HG03432 (cell line): Measurements from ENCODE around the gene NUDT22.

Source experiments
- ATAC-seq: cut with Tn5 transposase; IDR thresholded peaks from one replicate; pipeline ENCODE4 v1.9.1; 2021; ENCODE audit warnings: mild to moderate bottlenecking, moderate library complexity; ENCODE audit not compliant: unreplicated experiment

The NUDT22 gene

GRCh38 chr11:64206457-64207255, 19.4 kb upstream of the NUDT22 start, which contains the start of gene FERMT3:
FERMT3 (plus strand) TSS chr11:64206721; CDS start chr11:64207365, 644 bp downstream.
- peak; percentile 41 for ATAC-seq

GRCh38 chr11:64207256-64208085, 18.6 kb upstream of the NUDT22 start:
- peak; percentile 55 for ATAC-seq

- ATAC-seq, result no peak
Observed at GRCh38 chr11:64208086-64208795, 17.8 kb upstream of the NUDT22 start.

DNA sequence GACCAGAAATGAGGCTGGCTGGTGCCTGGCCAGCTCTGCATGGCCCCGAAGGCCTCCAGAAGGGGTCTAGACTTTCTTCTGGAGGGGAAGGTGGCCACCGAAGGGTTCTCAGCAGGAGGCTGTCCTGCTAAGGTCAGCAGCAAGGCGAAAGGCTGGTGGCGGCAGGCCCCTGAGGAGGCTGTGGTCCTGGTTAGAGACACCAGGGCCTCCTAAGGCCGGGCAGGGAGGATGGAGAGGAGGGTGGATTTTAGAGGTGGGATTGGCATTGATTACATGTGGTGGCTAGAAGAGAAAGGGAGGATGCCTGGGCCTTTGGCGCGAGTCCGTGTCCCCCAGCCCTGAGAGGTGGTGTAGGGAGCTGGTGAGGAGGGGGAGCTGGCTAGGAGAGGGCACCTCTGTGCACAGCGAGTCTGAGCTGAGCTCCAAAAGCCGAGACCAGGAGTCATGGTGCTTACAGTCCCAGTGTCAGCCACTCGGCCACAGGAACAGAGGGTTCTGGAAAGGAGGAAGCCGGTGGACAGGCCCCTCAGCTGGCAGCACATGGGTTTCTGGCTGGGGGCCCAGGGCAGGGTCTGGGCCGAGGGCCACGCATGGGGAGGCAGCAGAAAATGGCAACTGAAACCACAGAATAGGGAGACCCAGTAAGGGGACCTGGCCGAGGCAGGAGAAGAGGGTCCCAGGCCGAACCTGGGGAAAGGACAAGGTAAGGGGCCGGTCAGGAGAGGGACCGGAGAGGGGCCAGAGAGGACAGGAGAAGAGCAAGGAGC, 17.1 kb upstream of the NUDT22 start:
- ATAC-seq, result no peak

- no peak for ATAC-seq
Observed at GRCh38 chr11:64209563-64209843, 16.6 kb upstream of the NUDT22 start.

DNA sequence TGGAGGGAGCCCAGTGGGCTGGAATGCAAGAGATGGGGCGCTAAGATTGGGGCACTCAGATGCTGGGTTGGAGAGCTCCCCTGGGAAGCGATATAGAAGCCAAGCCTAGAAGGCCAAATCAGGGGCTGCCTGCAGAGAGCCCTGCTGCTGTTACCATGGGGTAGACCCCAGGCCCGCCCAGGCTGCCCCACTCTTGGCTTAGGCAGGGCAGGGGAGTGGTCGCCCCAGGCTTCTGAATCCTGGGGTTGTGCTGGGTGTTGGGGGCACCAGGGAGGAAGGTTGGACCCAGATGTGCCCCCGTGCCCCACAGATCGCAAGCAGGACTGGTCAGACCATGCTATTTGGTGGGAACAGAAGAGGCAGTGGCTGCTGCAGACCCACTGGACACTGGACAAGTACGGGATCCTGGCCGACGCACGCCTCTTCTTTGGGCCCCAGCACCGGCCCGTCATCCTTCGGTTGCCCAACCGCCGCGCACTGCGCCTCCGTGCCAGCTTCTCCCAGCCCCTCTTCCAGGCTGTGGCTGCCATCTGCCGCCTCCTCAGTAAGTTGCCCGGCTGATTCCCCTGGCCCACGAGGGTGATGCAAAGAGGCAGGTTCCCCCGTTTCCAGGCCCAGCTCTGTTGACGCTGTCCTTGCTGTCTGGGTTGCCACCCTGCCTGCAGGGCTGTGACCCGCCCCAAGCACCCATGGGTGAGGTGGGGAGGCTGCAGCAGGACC, 15.6 kb upstream of the NUDT22 start:
- no peak for ATAC-seq

DNA sequence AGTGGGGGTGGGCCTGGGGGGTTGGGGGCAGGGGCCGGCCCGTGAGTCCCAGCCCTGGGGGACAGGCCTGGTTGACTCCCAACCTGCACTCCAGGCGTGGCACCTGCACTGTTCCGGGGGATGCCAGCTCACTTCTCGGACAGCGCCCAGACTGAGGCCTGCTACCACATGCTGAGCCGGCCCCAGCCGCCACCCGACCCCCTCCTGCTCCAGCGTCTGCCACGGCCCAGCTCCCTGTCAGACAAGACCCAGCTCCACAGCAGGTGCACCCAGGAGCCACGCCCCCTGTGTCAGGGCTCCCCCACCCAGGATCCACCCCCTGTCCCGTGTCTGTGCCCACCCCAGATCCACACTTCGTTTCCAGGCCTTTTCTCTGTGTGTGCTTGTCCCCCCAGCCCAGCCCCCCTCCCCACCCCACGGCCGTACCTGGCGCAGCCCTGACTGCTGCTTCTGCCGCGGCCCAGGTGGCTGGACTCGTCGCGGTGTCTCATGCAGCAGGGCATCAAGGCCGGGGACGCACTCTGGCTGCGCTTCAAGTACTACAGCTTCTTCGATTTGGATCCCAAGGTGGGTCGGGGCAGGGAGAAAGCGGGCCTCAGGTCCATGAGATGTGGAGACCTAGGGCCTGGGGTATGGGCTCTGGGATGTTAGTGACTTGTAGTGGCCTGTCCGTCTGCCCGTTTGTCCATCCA, 14.7 kb upstream of the NUDT22 start:
- ATAC-seq, result no peak

DNA sequence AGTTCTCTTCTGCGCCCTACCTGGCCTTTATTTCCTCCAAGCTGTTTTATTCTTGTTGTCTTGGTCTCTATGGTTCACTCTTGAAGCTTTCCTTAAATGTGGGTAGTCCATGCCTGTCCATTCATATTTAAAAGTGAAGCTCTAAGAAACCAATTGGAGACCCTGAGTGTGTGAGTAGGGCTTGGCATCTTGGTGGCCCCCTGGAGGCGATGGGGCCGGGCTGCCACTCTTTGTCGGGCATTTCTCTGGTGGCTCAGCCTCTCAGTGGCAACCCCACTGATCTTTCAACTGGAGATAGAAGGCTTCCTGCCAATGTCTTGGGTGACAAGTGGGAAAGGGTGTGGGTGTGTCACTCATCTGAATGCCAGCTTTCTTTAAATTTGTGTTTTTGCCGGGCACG, 9.2 kb upstream of the NUDT22 start:
- no peak for ATAC-seq

DNA sequence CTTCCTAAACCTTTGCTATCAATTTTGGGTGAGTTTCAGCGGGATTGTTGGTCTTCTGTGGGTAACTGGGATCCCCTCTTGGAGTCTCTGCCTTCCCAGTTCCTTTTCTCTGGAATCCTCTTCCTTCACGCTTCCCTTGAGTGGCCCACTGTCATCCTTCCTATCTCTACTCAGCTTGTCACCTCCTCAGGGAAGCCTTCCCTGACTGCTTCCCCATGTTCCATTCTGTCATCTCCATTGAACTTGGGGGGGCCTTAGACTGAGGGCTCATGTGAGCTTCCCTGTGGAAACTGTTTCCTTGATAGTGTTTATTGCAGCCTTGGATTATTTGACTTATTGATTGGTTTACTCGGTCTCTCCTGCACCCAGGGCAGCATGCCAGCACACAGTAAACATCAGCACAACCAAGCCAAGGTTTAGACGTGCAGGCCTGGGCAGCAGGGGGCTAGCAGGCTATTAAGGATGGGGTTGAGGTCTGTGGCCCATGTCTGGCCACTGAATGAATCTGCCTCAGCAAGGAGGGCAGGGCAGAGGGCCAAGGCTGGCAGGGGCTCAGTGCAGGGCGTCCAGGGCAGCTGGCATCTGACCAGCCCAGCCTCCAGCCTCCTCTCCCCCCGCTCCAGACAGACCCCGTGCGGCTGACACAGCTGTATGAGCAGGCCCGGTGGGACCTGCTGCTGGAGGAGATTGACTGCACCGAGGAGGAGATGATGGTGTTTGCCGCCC, 7.3 kb upstream of the NUDT22 start:
- no peak for ATAC-seq

DNA sequence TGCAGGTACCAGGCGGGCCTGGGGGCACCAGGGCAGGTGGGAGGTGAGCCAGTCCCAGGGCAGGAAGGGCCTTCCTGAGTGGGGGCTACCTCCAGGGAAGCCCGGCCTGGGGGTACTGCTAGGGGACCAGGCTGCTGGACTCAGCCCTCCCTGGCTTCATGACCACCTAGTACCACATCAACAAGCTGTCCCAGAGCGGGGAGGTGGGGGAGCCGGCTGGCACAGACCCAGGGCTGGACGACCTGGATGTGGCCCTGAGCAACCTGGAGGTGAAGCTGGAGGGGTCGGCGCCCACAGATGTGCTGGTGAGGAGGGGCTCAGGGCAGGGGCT, 6.8 kb upstream of the NUDT22 start:
- no peak for ATAC-seq

DNA sequence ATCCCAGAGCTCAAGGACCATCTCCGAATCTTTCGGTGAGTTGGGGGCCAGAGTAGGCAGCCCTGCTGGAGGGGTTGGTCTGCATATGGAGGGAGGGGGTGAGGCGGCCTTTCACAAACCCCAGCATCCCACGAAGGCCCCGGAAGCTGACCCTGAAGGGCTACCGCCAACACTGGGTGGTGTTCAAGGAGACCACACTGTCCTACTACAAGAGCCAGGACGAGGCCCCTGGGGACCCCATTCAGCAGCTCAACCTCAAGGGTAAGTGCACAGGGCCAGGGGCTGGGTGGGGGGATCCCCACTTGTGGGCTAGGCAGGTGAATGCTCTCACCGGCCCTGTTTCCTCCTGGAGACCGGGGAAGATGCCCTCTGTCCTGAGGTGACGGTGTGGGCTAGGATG, 6.3 kb upstream of the NUDT22 start:
- no peak for ATAC-seq

- no peak for ATAC-seq
Observed at GRCh38 chr11:64220271-64220670, 5.8 kb upstream of the NUDT22 start.

DNA sequence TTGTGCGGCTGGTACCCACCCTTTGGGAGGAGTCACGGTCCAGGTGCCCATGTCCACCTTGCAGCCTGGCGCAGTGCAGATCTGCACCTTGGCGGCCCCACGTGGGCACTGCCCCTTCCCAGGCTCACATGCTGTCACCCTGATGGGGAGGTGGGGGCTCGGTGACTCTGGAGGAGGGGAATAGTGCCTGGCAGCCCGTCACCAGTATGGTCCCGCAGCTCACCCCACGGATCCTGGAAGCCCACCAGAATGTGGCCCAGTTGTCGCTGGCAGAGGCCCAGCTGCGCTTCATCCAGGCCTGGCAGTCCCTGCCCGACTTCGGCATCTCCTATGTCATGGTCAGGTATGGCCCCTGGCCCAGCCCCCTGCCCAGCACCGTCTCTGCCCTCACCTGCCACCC, 5.3 kb upstream of the NUDT22 start:
- ATAC-seq, result no peak

GRCh38 chr11:64222651-64223000, 3.4 kb upstream of the NUDT22 start:
- ATAC-seq, result no peak

DNA sequence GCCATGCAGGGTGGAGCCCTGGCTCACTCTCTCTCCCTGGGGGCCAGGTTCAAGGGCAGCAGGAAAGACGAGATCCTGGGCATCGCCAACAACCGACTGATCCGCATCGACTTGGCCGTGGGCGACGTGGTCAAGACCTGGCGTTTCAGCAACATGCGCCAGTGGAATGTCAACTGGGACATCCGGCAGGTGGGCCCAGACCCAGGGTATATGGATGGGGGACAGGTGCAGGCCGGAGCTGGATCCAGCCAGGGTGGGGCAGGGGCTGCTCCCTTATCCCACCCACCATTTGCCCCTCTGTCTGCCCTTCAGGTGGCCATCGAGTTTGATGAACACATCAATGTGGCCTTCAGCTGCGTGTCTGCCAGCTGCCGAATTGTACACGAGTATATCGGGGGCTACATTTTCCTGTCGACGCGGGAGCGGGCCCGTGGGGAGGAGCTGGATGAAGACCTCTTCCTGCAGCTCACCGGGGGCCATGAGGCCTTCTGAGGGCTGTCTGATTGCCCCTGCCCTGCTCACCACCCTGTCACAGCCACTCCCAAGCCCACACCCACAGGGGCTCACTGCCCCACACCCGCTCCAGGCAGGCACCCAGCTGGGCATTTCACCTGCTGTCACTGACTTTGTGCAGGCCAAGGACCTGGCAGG, 2.9 kb upstream of the NUDT22 start:
- no peak for ATAC-seq

GRCh38 chr11:64224151-64224890, 1.8 kb upstream of the NUDT22 start:
- ATAC-seq, result no peak

- no peak for ATAC-seq
Observed at GRCh38 chr11:64224891-64225607, 1.0 kb upstream of the NUDT22 start.
